Endometrial microvascular endothelial cells (primary cell): Measurements from ENCODE around the gene TMEM164. TPM values are rescaled to one million over a fixed set of nuclear protein-coding genes. Genes with fewer than 3 reads are reported as not detected.

Experiments used
- in situ Hi-C: cut with HindIII; loops from 2 replicates; pipeline ENCODE4 v1.10.0; 2017; ENCODE audit warnings: low sequenced_read_pairs, low pct_unique_long_range_greater_than_20kb; ENCODE audit errors: inconsistent ontology term
- total RNA-seq: library from RNA; depleted of rRNA; stranded (reverse); fragments of >200 nt; gene quantifications from one replicate; pipeline ENCODE4 v1.2.3, GENCODE V29; 2015; ENCODE audit errors: inconsistent ontology term

Gene TMEM164
- total RNA-seq, 1 donor from 2014 or later: 28.6 TPM

DNA sequence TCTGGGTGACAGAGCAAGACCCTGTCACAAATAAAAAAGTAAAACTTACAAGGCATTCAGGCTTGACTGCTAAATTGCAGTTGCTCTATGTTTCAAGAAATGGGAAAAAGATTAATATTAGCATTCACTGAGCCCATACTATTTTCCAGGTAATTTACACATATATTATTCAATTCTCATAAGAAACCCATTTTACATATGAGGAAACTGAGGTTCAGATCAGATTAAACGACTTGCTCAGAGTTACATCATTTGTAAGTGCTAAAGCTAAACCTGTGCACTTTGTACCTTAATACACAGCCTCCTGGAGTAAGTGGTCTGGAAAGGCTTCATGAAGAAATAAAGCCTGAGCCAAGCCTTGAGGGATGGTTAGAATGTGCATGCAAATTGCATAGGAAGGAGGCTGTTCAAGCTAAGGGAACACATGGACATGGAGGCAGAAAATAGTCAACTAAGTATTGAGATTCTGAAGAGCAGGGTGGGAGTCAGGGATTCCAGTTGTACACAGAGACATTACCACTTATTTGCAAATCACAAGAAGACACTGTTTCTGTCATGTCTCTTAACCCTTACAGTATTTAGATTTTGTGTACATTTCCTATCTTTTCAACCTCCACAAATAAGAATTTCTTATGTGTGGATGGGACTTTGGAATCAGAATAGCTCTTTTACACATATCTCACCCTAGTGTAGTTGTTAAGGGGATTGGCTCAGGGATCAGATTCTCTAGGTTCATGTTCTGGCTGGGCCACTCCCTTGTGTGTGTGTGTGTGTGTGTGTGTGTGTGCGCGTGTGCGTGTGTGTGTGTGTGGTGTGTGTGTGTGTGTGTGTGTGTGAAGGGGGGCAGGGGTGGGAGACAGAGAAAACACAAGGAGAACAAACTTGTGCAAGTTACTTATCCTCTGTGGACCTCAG is 113.4 kb downstream of the TMEM164 start:
- in situ Hi-C loops: no loop called here

DNA sequence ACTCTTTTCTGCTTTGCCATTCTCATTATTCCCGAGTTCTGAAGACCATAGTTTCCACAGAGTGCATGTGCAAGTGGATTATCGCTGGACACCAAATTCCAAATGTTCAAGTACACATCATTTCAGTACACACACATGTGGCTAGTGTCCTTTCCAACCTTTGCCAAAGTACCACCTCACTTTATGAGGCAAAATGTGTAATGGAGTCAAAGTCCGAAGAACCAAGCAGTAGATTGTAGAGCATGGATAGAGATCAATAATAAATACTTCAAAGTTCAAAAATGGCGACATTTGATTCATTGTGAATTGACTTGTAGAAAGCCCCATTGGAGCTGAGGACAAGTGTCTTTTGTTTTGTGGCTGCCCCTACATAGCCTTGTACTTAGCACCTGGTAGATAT is 115.6 kb downstream of the TMEM164 start:
- in situ Hi-C loops: no loop called here

- in situ Hi-C loops: no loop called here
These were observed 116.6 kb downstream of the TMEM164 start for GRCh38 chrX:110119480-110119879.

DNA sequence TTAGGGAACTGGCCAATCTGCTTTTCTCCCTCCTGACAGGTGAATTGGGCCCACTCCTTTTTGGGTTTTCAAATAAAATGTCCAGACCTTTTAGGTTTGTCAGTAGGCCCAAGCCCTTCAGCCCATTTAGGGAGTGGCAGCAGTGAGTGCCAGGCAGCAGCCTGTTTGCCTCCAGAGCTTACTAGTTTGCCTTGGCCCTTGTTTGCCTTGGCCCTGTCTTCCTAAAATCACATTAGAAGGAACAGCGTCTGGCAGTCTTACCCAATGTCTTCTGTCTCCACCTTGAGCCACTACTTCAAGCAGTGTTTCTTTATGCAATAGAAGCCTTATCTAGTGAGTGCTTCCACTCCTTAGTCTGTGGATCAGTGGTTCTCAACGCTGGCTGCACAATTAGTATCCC is 117.1 kb downstream of the TMEM164 start:
- in situ Hi-C loops: no loop called here

DNA sequence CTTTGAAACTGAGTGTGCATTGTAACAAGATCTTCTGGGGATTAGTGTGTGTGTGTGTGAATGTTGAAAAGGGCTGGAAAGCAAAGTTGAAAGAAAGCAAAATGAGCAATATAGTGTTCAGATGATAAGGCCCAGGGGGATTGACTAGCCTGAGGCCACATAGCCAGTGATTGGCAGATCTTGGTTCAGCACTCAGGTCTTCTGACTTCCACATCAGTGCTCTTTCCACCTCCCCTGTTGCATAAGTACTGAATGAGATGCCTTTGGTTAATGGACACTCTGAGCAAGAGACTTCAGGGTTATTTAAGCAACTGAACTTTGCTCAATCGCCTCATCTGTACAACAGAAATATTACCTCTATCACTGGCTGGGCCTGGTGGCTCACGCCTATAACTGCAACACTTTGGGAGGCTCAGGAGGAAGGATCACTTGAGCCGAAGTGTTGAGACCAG is 120.4 kb downstream of the TMEM164 start:
- in situ Hi-C loops: no loop called here

DNA sequence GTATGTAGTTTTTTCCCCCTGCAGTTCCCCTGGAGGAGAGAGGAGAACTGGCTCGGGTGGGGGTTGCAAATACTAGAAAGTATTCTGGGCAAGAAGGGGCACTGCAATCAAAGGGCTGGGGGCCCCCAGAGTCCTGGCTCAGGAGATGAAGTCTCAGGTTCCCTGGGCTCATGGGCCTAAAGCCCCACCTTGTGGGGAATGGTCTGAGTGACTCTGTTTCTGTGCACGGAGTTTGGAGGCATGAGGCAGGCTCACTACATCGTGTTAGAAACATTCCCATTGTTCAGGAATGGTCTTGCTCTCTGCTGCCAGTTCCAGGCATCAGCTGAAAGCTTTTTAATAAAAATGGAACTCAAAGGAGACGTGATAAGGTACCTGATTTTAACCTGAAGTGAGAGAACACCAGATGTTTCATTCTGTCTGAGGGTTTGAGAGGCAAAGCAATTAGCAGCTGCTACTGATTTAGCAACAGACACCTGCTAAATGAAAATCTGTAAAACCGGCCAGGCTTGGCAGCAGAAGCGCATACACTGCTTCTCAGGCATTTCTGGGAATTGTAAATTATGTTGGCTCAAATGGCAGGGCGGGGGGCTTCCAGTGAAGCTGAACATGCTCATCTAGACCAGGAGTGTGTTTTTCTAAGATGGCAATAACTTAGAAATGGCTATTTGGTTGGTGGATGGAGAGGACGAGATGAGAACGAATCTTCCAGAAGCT is 122.7 kb downstream of the TMEM164 start:
- in situ Hi-C loops: no loop called here

- in situ Hi-C loops: no loop called here
These were observed 128.1 kb downstream of the TMEM164 start for GRCh38 chrX:110131031-110131430.

- in situ Hi-C loops: no loop called here
These were observed 129.7 kb downstream of the TMEM164 start for GRCh38 chrX:110132450-110133114.

DNA sequence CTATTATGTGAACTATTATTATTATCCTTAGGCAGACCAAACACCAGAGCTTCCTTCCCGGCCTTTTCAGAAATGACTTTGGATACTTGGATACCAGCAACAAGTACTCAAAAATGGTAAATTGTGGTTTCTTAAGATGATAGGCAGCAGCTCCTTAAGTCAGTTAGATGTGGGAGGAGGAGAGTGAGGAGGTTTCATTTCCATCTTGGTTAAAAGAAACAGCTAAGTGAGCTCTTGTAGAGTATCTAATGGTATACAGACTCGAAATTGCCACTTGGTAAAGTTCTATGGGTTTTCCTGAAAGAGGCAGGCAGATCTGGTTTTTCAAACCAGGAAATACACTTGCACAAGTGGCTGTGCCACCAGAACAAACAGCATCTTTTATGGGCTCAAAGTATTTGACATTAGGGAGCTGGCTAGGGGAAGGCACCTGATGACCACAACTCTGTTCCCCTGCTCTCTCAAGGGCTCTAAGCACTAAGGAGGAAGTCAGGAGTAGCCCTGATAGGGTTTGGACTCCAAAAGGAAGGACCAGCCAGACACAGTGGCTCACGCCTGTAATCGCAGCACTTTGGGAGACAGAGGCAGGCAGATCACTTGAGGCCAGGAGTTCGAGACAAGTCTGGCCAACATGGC is 130.9 kb downstream of the TMEM164 start:
- in situ Hi-C loops: no loop called here

GRCh38 chrX:110135618-110136017 is 132.7 kb downstream of the TMEM164 start:
- in situ Hi-C loops: no loop called here

GRCh38 chrX:110136136-110136535 is 133.2 kb downstream of the TMEM164 start:
- in situ Hi-C loops: no loop called here

DNA sequence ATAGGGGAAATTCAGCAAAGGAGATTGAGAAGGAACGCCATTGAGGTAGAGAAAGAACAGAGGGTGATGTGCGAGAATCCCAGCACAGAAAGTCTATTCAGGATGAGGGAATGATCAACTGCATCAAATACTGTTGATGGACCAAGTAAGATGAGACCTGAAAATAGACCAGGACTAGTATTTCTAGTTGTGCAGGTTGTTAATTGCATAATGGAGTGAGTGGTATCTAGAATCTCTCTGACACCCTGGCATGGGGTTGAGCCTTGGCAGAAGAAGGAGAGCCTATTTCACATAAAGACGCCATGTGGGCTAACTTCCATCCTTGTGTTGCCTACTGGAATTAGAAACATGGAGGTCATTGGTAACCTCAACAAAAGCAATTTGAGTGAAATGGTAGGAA is 135.6 kb downstream of the TMEM164 start:
- in situ Hi-C loops: no loop called here

DNA sequence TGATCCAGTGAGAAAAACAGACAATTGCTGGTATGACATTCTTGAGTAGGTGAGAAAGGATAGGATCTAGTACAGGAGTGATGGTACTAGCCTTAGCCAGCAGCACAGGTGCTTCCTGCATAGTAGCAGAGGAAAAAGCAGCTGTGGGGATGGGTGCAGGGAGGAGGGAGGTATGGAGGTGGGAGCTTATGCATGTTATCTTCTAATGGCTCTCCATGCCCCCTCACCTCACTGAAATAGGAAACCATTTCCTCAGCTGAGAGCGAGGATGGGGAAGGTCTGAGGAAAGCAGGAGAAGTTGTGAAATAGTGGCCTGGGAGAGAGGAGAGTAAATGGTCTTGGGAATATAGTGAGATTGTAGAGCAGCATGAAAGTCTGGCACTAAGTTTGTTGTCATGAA is 136.3 kb downstream of the TMEM164 start:
- in situ Hi-C loops: no loop called here

DNA sequence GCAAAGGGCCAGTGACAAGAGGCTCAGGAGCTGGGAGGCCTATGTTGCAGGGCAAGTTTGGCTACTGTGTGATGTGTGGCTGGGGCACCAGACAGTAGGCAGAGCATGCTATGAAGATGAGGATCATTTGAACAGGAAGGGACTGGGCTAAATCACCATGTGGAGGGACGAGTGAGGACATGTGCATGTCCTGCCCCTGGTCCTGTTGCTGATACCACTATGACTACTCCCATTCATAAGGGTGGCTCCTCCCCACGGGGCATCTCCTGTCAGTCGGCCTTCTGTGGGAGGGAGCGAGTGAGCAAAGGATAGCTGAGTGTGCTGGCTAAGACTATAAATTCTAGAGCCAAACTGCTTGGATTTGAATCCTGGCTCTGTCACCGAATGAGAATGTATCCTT is 139.2 kb downstream of the TMEM164 start:
- in situ Hi-C loops: no loop called here

DNA sequence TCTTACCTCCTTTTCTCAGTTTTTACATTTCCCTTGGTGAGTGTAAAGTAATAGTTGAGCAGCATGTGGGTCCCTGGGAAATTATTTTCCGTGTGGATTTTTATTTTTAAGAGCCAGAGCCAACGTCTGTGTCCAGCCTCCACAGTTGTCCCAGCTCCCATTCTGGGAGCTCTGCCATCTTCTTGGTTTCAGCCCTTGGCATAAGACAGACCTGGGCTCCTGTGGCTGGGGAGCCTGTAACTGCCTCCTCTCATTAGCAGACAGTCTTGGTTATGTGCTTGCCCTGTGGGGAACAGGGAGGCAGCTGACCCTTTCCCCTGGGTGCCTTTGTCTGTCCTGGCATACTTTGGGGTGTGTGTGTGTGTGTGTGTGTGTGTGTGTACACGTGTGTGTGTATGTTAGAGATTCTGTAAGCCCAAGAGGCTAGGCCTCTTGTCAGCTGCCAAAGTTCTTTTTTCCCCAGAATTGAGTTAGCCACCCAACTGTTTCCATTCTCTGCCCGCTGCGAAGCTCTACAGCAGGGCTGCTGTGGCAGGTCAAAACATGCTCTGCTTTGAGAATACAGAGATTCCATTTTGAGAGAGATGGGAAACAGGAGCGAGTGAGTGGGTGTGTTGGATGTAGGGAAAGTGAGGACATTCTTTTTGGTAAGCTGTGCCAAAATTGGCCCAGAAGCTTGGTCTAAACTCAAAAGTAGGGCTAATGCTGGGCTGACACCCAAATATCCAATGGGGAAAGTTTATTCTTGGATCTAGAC is 140.7 kb downstream of the TMEM164 start:
- in situ Hi-C loops: no loop called here

DNA sequence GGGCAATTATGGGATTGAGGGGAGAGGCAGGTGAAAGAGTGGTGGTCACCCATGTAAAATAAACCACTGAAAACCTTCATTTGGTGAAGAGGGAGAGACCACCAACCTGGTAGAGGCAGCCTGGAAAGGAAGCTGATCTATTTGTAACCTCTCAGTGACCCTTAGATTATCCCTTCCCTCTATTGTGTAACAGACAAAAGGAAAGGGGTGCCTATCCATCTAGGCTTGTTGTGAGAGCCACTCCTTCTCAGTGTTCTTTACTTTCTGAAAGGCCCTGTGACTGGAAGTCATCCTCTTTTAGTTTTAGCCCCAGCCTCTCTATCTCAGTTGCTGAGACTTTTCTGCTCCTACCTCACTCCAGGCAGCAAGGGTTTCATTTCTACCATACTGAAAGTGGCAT is 142.4 kb downstream of the TMEM164 start:
- in situ Hi-C loops: no loop called here

DNA sequence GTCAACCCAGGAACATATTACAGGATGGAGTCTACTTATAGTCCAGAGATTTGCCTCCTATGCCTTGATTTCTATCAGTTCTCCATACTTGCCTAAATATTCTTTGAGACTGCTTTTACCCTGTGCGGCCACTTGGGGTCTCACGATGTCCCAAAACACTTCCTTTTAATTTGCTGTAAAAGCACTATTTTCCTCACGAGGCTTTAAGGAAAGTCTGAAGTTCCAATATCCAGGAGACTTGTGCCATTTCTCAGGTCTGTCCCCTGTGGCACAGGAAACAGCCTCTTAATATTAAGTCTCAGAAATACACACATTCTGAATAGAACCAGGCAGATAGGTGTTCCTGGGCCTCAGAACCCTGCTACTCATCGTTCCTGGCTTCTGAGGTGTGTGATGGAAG is 142.9 kb downstream of the TMEM164 start:
- in situ Hi-C loops: no loop called here

DNA sequence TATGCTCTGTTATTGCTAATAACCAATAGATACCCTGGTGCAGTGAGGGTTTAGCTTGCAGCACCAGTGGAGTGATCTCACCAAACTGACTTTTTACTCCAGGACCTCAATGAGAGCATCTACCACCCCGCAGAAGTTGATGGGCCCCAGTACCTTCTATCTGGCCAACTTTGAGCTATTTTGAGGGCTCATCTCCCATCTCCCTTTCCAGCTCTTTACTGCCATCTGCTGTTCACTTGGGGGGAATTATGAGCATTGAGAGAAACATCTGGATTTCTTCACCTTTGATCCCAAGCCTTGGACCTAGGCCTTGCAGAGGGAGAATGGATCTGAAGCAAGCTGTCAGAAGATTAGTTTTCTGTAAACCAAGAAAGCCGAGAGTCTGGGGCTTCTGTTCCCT is 143.6 kb downstream of the TMEM164 start:
- in situ Hi-C loops: no loop called here
